Measurements from ENCODE around the gene CDKL4.
"Not testable (repeated sequence)": the region's sequence is repeated elsewhere in the genome, so short reads cannot be mapped to it uniquely, and the experiment has no call there.

CDKL4 gene

DNA sequence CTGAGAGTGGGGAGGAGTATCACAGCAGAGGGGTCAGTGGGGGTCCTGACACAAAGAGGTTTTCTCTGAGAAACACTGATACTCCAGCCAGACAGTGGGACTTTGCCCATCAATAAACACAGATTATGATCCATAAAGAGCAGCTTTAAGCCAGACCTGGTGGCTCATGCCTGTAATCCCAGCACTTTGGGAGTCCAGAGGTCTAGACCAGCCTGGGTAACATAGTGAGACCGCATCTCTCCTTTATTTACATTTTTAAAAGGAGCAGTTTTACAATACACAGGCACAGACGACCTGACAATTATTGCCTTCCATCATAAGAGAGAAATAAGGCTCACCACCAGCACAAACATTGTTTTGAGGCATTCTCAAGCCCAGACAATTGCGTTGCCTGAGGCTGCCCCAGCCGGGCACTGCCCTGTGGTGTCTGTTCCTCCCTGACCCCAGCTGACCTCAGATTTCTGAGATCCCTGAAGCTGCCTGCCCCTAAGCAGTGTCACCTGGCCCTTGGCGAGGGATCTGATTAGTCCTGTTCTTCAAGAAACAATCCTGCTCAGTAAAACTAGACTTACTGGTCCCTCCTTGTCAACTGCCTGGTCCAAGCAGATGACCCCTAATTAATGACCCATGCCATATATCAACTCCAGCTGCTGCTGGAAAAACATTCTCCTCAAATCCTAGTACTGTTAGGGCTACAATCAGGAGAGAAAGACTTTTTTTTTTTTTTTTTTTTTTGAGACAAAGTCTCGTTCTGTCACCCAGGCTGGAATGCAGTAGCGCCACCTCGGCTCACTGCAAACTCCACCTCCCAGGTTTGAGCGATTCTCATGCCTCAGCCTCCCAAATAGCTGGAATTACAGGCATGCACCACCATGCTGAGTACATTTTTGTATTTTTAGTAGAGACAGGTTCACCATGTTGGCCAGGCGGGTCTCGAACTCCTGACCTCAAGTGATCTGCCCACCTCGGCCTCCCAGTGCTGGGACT is 63.5 kb downstream of the CDKL4 start:
- no peak for DNase-seq (ENCODE audit: low read depth, low spot score)

DNA sequence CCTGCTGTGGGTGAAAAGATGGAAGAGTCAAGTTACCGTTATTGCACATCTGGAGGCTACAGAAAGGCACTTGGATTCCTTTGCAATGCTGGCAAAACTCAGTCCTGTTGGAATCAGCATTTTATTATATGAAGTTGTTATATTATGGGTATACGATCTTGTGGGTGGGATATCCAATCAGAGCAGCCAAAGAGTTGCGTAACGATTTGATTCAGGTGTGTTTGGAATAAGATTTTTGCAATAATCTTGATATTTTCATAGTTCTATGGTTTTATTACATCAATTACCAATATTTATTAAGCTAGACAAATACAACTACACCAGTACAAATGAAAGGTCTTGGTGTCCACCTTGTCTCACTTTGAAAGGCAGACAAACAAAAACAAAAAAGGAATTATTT is 65.0 kb downstream of the CDKL4 start:
- no peak for DNase-seq (ENCODE audit: low read depth, low spot score)

DNA sequence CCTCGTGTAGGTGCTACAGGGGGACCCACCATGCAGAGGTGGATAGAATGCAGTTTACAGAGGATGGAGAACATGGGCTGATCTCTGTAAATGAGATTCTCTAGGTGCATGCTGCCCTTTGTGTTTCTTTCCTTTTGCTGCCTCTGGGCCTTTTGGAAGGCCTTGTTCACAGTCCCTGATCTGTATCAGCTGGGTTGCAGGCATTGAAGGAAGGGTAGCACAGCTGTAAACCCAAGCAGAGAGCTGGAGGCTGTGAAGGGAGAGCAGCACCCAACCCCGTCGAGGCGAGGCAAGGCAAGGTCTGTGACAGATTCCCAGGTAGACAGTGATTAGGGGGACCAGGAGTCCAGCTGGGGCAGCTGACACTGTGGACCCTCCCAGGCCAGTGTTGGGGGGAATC is 66.8 kb downstream of the CDKL4 start:
- no peak for DNase-seq (ENCODE audit: low read depth, low spot score)

GRCh38 chr2:39175026-39175812 is 68.6 kb downstream of the CDKL4 start:
- DNase-seq (ENCODE audit: low read depth, low spot score): no peak

- no peak for DNase-seq (ENCODE audit: low read depth, low spot score)
Measured at GRCh38 chr2:39174022-39174421, 69.7 kb downstream of the CDKL4 start.

DNA sequence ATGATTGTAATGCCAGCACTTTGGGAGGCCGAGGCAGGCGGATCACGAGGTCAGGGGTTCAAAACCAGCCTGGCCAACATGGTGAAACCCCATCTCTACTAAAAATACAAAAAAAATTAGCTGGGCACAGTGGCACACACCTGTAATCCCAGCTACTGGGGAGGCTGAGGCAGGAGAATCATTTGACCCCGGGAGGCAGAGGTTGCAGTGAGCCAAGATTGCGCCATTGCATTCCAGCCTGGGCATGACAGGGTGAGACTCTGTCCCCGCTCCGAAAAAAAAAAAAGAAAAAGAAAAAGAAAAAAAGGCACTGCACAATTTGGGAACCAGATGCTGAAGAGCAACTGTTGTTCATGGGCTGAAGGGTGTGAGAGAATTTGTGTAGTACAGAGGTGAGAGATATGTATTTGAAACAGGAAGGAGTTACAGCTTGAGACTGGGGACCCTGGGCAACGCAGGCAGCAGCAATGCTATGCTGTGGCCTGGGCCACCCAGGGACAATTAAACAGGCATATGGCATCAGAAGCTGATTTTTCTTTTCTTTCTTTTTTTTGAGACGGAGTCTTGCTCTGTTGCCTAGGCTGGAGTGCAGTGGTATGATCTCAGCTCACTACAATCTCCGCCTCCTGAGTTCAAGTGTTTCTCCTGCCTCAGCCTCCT is 71.6 kb downstream of the CDKL4 start:
- not testable (repeated sequence) for DNase-seq (ENCODE audit: low read depth, low spot score)

GRCh38 chr2:39171621-39172020 is 72.1 kb downstream of the CDKL4 start:
- DNase-seq (ENCODE audit: low read depth, low spot score): no peak

DNA sequence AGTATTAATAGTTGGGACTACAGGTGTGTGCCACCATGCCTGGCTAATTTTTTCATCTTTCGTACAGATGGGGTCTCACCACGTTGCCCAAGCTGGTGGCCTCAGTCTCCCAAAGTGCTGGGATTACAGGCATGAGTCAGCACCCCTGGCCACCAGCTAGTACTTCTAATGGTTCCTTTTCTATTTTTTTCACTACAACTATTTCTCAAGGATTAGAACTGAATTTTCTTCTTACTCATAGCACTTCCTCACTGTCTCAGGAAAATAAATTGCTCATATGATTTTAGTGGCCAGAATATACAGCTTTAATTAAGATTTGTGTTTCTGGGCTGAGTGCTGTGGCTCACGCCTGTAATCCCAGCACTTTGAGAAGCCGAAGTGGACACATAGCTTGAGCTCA is 79.7 kb downstream of the CDKL4 start:
- DNase-seq (ENCODE audit: low read depth, low spot score): no peak

- no peak for DNase-seq (ENCODE audit: low read depth, low spot score)
Measured at GRCh38 chr2:39160982-39161381, 82.8 kb downstream of the CDKL4 start.

DNA sequence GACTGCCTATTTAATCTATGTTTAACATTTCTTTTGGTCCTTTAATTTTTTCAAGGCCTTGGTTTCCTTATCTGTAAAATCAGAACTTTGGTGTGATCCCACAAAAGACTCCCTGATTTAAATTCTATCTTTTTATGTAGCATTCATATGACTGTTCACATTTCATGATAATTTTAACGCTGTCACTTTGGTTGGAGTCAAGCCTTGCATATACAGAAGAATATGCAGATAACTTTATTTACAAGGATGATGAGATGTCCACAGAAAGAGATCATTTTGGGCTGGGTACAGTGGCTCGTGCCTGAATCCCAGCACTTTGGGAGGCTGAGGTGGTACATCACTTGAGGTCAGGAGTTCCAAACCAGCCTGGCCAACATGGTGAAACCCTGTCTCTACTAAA is 84.5 kb downstream of the CDKL4 start:
- no peak for DNase-seq (ENCODE audit: low read depth, low spot score)

- peak; percentile 5 for DNase-seq (ENCODE audit: low read depth, low spot score)
Measured at GRCh38 chr2:39158351-39158750, 85.4 kb downstream of the CDKL4 start.

DNA sequence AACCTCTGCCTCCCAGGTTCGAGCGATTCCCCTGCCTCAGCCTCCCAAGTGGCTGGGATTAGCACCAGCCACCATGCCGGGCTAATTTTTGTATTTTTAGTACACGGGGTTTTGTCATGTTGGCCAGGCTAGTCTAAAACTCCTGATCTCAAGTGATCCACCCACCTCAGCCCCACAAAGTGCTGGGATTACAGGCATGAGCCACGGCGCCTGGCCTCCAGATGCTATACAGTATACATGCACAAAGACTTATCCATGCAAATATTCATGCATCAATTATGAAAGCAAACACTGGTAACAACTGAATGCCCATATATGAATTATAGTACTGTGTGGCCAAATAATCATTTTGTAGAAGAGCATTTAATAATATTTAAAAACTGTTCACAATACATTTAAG is 86.9 kb downstream of the CDKL4 start:
- DNase-seq (ENCODE audit: low read depth, low spot score): no peak

DNA sequence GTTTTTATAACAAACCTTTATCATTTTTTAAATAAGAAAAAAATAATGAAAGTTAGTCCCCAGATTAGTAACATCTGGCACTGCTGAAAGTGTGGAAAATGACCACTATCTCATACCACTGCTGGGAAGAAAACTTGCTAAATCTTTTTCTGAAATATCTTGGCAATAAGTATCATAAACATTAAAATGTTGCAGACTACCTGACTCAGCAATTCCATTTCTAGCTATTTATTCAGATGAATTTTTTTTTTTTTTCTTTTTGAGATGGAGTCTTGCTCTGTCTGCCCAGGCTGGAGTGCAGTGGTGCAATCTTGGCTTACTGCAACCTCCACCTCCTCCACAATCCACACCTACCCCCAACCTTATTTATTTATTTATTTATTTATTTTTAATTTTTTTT is 87.7 kb downstream of the CDKL4 start:
- peak; percentile 20 for DNase-seq (ENCODE audit: low read depth, low spot score)

- DNase-seq (ENCODE audit: low read depth, low spot score): not testable (repeated sequence)
Measured at GRCh38 chr2:39155573-39155972, 88.2 kb downstream of the CDKL4 start.

GRCh38 chr2:39154944-39155343 is 88.8 kb downstream of the CDKL4 start:
- no peak for DNase-seq (ENCODE audit: low read depth, low spot score)

DNA sequence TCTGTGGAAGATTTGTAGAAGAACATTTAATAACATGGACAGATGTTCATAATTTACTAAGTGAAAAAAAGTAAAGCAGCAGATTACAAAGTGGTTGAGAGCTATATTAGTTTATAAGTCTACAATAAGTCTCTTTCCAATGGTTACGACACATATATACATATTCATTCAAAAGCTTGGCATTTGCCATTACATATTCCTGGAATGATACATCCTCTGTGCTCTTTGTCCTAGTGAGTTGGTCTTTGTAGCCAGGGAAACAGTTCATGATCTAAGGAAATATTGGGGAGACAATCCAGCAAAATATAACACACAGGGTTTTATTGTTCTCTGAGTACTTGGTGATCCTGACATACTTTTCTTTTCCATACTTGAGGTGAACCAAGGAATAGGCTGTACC is 90.5 kb downstream of the CDKL4 start:
- DNase-seq (ENCODE audit: low read depth, low spot score): no peak

DNA sequence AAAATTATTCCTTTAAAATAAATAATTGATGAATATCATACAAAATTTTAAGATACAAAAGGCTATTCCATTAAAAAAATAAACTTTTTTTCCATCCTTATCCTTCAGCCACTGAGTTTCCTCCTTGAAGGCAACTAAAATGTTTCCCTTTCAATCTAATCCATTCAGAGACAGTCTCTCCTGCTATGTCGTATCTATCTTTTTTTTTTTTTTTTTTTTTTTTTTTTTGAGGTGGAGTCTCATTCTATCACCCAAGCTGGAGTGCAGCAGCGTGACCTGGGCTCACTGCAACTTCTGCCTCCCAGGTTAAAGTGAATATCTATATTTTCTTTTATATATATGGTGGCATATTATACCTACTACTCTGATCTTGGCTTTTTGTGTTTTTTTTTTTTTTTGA is 91.3 kb downstream of the CDKL4 start:
- DNase-seq (ENCODE audit: low read depth, low spot score): no peak

GRCh38 chr2:39150890-39151497 is 92.8 kb downstream of the CDKL4 start:
- DNase-seq (ENCODE audit: low read depth, low spot score): no peak

- no peak for DNase-seq (ENCODE audit: low read depth, low spot score)
Measured at GRCh38 chr2:39150102-39150562, 93.6 kb downstream of the CDKL4 start.

DNA sequence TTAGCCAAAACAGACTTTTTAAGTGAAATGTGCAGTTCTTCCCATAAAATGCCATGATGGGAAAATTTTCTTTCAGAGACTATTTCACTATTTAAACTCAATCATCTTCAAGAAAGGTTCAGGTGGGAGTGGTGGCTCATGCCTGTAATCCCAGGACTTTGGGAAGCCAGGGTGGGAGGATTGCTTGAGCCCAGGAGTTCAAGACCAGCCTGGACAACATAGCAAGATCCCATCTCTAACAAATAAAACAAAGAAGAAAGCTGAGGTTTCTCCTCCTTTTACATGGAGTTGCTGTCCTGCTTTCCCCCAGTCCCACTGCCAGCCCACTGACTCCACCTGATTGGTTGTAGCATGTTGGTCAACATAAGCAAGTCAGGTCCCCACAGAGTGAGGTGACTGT is 97.1 kb downstream of the CDKL4 start:
- DNase-seq (ENCODE audit: low read depth, low spot score): no peak

GRCh38 chr2:39145906-39146421 is 97.8 kb downstream of the CDKL4 start:
- no peak for DNase-seq (ENCODE audit: low read depth, low spot score)

Measured in brain pericyte (primary cell).